ENCODE results near the gene C1QL4. TPM values are rescaled to one million over a fixed set of nuclear protein-coding genes. Genes with fewer than 3 reads are reported as not detected.
A peak's percentile ranks its signal among the peaks of the same experiment; 100 is the strongest.
"Not testable (repeated sequence)": the region's sequence is repeated elsewhere in the genome, so short reads cannot be mapped to it uniquely, and the experiment has no call there.

The C1QL4 gene
- total and polyA plus RNA-seq, 11 donors, result not detected

GRCh38 chr12:49322708-49323523 lies 14.1 kb downstream of the C1QL4 start, which contains the start of gene TROAP:
Gene TROAP (plus strand): TSS chr12:49323255. CDS start chr12:49323609, 354 bp downstream.
- Histone ChIP-seq H3K4me3 (peak within 1 kb of the TSS; percentile 34 to 77 (median 68)), H3K9me3 (no peaks in the 10 kb centered on the region), H3K36me3 (no peaks in the 10 kb centered on the region), H3K27ac (peak within 1 kb of the TSS in 11 of 12 donors; percentile 43 to 81 (median 69)), H3K27me3 (no peaks in the 10 kb centered on the region), H3K4me1 (peaks cover 0 to 16% (median 9%) of the 10 kb centered on the region in 12 donors)
- TF ChIP-seq CTCF (IDR thresholded peaks at IDR 0.05) (no peak), POLR2A (IDR thresholded peaks at IDR 0.05) (peak; percentile 65 to 81)
- ATAC-seq, result peak; percentile 100
- DNase-seq, result peak; percentile 97 to 99 (median 98)
- intact Hi-C loops (cut with DNase I), result no loop called here
- 0 to 1% (median 1%) methylated on average over 48 to 65 of the region's 65 CpGs for WGBS, 4 donors

- H3K4me1 ChIP-seq, result peaks cover 0 to 16% (median 9%) of the 10 kb centered on the region in 12 donors
- no peak for ATAC-seq
- TF ChIP-seq CTCF (IDR thresholded peaks at IDR 0.05) (no peak), POLR2A (IDR thresholded peaks at IDR 0.05) (no peak)
- DNase-seq, result no peak
- no peaks in the 10 kb centered on the region for H3K27me3 ChIP-seq
- intact Hi-C loops (cut with DNase I), result no loop called here
- H3K4me3 ChIP-seq, result peak overlapping the region; percentile 34 to 77 (median 68)
- peak overlapping the region in 10 of 12 donors; percentile 43 to 81 (median 71) for H3K27ac ChIP-seq
- 34 to 49% (median 47%) methylated on average over 12 of the region's 12 CpGs for WGBS, 4 donors
- no peaks in the 10 kb centered on the region for H3K36me3 ChIP-seq
- H3K9me3 ChIP-seq, result no peaks in the 10 kb centered on the region
Measured at GRCh38 chr12:49322367-49322707, 14.7 kb downstream of the C1QL4 start.

- 86 to 95% (median 93%) methylated on average over 9 of the region's 9 CpGs for WGBS, 4 donors
Measured at GRCh38 chr12:49320411-49321103, 16.4 kb downstream of the C1QL4 start.

GRCh38 chr12:49317118-49317517 lies 19.9 kb downstream of the C1QL4 start:
- H3K27ac ChIP-seq; intact Hi-C loops (cut with DNase I): not testable (repeated sequence)
- WGBS, 4 donors, result 94 to 96% (median 95%) methylated on average over 10 of the region's 10 CpGs

More at GRCh38 chr12:49320411-49321103, 16.4 kb downstream of the C1QL4 start:
- ATAC-seq; H3K27me3 ChIP-seq; H3K9me3 ChIP-seq; H3K4me3 ChIP-seq; DNase-seq; H3K36me3 ChIP-seq; intact Hi-C loops (cut with DNase I); H3K27ac ChIP-seq: not testable (repeated sequence)
- peaks cover 0 to 16% (median 9%) of the 10 kb centered on the region in 12 donors for H3K4me1 ChIP-seq

GRCh38 chr12:49314811-49315210 lies 22.2 kb downstream of the C1QL4 start:
- WGBS, 4 donors, result 71 to 90% (median 77%) methylated on average over 1 of the region's 1 CpG
- ATAC-seq, result no peak

More at GRCh38 chr12:49317118-49317517, 19.9 kb downstream of the C1QL4 start:
- ATAC-seq, H3K4me3 ChIP-seq, DNase-seq, H3K27me3 ChIP-seq, H3K36me3 ChIP-seq, H3K4me1 ChIP-seq, H3K9me3 ChIP-seq: not testable (repeated sequence)

GRCh38 chr12:49310451-49311000 lies 26.5 kb downstream of the C1QL4 start:
- H3K36me3 ChIP-seq; H3K4me1 ChIP-seq; H3K9me3 ChIP-seq; H3K27ac ChIP-seq; H3K4me3 ChIP-seq; ATAC-seq; DNase-seq; intact Hi-C loops (cut with DNase I): not testable (repeated sequence)
- WGBS, 4 donors, result 56 to 87% (median 71%) methylated on average over 2 to 3 of the region's 3 CpGs
- H3K27me3 ChIP-seq, result peaks cover 0 to 37% (median 4%) of the 10 kb centered on the region in 9 donors

More at GRCh38 chr12:49314811-49315210, 22.2 kb downstream of the C1QL4 start:
- DNase-seq, result no peak
- Histone ChIP-seq H3K4me1 (no peaks in the 10 kb centered on the region), H3K4me3 (no peak overlapping the region), H3K36me3 (no peaks in the 10 kb centered on the region), H3K27ac (no peak overlapping the region), H3K27me3 (peaks cover 0 to 5% (median 0%) of the 10 kb centered on the region in 9 donors), H3K9me3 (no peaks in the 10 kb centered on the region)
- intact Hi-C loops (cut with DNase I), result no loop called here
- TF ChIP-seq CTCF (IDR thresholded peaks at IDR 0.05) (no peak), POLR2A (IDR thresholded peaks at IDR 0.05) (no peak)

Data from heart left ventricle (tissue), 16 donors.